ENCODE results near the gene NAXE.
"Not testable (repeated sequence)": the region's sequence is repeated elsewhere in the genome, so short reads cannot be mapped to it uniquely, and the experiment has no call there.

Gene NAXE

GRCh38 chr1:156624814-156625435 is 33.3 kb downstream of the NAXE start:
- DNase-seq = no peak

- DNase-seq = no peak
Measured at GRCh38 chr1:156625436-156626078, 34.0 kb downstream of the NAXE start.

- no peak for DNase-seq
Measured at GRCh38 chr1:156626079-156626438, 34.5 kb downstream of the NAXE start.

- peak; percentile 43 for DNase-seq
Measured at GRCh38 chr1:156627313-156627880, 35.8 kb downstream of the NAXE start.

GRCh38 chr1:156629823-156630449 is 38.4 kb downstream of the NAXE start:
- no peak for DNase-seq

- not testable (repeated sequence) for DNase-seq
Measured at GRCh38 chr1:156631152-156631551, 39.6 kb downstream of the NAXE start.

GRCh38 chr1:156632355-156632754 is 40.8 kb downstream of the NAXE start:
- no peak for DNase-seq

- DNase-seq = no peak
Measured at GRCh38 chr1:156638189-156638985, 46.8 kb downstream of the NAXE start.

- no peak for DNase-seq
Measured at GRCh38 chr1:156639601-156640101, 48.1 kb downstream of the NAXE start.

- peak; percentile 28 for DNase-seq
Measured at GRCh38 chr1:156640842-156641706, 49.5 kb downstream of the NAXE start.

- peak; percentile 23 for DNase-seq
Measured at GRCh38 chr1:156641761-156642264, 50.2 kb downstream of the NAXE start, which contains the start of gene BCAN. Gene BCAN, plus strand, starts transcription at chr1:156642117. Its CDS starts 3,938 bp downstream, at chr1:156646055.

GRCh38 chr1:156642265-156643048 is 50.9 kb downstream of the NAXE start:
- peak; percentile 22 for DNase-seq

- no peak for DNase-seq
Measured at GRCh38 chr1:156643049-156643777, 51.6 kb downstream of the NAXE start.

- DNase-seq = no peak
Measured at GRCh38 chr1:156643778-156644092, 52.2 kb downstream of the NAXE start.
